Measurements from ENCODE around the gene EIF2B1. TPM values are rescaled to one million over a fixed set of nuclear protein-coding genes. Genes with fewer than 3 reads are reported as not detected.
A peak's percentile ranks its signal among the peaks of the same experiment; 100 is the strongest.

EIF2B1 gene
- total and polyA plus RNA-seq, 9 of the 15 experiments (the other 6 are each of a cell fraction or from before 2014, with no cell fraction given) = 35.7 to 195 (median 67.8) TPM

- TF ChIP-seq ZBTB11 (CRISPR knock-in tag; IDR thresholded peaks at IDR 0.05) (no peak), IRF1 (CRISPR knock-in tag; IDR thresholded peaks at IDR 0.05; ENCODE audit: borderline replicate concordance) (no peak), TSC22D4 (tag; IDR thresholded peaks at IDR 0.05) (peak; percentile 47; the same call in 1 of the 2 replicates), PREB (CRISPR knock-in tag; IDR thresholded peaks at IDR 0.05) (no peak), SAFB (IDR thresholded peaks at IDR 0.05; ENCODE audit: borderline replicate concordance, low read depth, low read length) (no peak), ZNF395 (CRISPR knock-in tag; IDR thresholded peaks at IDR 0.05) (no peak), CTBP1 (IDR thresholded peaks at IDR 0.05; ENCODE audit: borderline replicate concordance) (no peak), ZNF77 (CRISPR knock-in tag; IDR thresholded peaks at IDR 0.05) (no peak), MEIS2 (IDR thresholded peaks at IDR 0.05; ENCODE audit: partially characterized antibody) (no peak), ZNF583 (CRISPR knock-in tag; IDR thresholded peaks at IDR 0.05) (no peak), HDAC8 (tag; IDR thresholded peaks at IDR 0.05) (no peak), NFYB (IDR thresholded peaks at IDR 0.05; ENCODE audit: extremely low read depth, insufficient read length) (no peak), ELF4 (CRISPR knock-in tag; IDR thresholded peaks at IDR 0.05) (0 out of 2 replicates have a peak, but pooled peaks have one; percentile 49), ZBTB26 (CRISPR knock-in tag; IDR thresholded peaks at IDR 0.05) (0 out of 2 replicates have a peak, but pooled peaks have one; percentile 74), ZNF644 (tag; IDR thresholded peaks at IDR 0.05; ENCODE audit: low read depth) (no peak), GATAD2B (IDR thresholded peaks at IDR 0.05; ENCODE audit: borderline replicate concordance) (no peak), ZKSCAN3 (CRISPR knock-in tag; IDR thresholded peaks at IDR 0.05) (no peak), CREBBP (IDR thresholded peaks at IDR 0.05; ENCODE audit: low read depth, low read length) (no peak), ZC3H11A (IDR thresholded peaks at IDR 0.05; ENCODE audit: low read depth, low read length) (no peak)
These were observed 20.7 kb upstream of the EIF2B1 start (continued) for GRCh38 chr12:123654129-123654701.
